NOMO-1 treated with dmso at 0.1 percent for 144 hours (cell line): ENCODE measurements around the gene FBH1.
A peak's percentile ranks its signal among the peaks of the same experiment; 100 is the strongest.

Experiments
- DNase-seq: peaks from one replicate; lab custom pipeline; 2025; ENCODE audit not compliant: unreplicated experiment; lab: John Stamatoyannopoulos, UW

The FBH1 gene

GRCh38 chr10:5975641-5976473 is 85.8 kb downstream of the FBH1 start:
- peak; percentile 11 for DNase-seq

- no peak for DNase-seq
Observed at GRCh38 chr10:5976512-5977470, 86.7 kb downstream of the FBH1 start.

GRCh38 chr10:5977471-5978229 is 87.6 kb downstream of the FBH1 start, which contains the start of gene IL15RA:
TSS of gene IL15RA (minus strand) at chr10:5977543. CDS start at chr10:5977492, 51 bp downstream.
- DNase-seq = peak; percentile 49

GRCh38 chr10:5978230-5978489 is 88.1 kb downstream of the FBH1 start:
- no peak for DNase-seq

GRCh38 chr10:5981529-5981928 is 91.5 kb downstream of the FBH1 start:
- DNase-seq = no peak

- DNase-seq = no peak
Observed at GRCh38 chr10:5983774-5984173, 93.7 kb downstream of the FBH1 start.

GRCh38 chr10:5985029-5985428 is 95.0 kb downstream of the FBH1 start:
- no peak for DNase-seq
